ENCODE data around the gene ACOXL. TPM values are rescaled to one million over a fixed set of nuclear protein-coding genes. Genes with fewer than 3 reads are reported as not detected.

The ACOXL gene
- total and polyA plus RNA-seq, 4 donors: 0.13 TPM; not detected in 3

DNA sequence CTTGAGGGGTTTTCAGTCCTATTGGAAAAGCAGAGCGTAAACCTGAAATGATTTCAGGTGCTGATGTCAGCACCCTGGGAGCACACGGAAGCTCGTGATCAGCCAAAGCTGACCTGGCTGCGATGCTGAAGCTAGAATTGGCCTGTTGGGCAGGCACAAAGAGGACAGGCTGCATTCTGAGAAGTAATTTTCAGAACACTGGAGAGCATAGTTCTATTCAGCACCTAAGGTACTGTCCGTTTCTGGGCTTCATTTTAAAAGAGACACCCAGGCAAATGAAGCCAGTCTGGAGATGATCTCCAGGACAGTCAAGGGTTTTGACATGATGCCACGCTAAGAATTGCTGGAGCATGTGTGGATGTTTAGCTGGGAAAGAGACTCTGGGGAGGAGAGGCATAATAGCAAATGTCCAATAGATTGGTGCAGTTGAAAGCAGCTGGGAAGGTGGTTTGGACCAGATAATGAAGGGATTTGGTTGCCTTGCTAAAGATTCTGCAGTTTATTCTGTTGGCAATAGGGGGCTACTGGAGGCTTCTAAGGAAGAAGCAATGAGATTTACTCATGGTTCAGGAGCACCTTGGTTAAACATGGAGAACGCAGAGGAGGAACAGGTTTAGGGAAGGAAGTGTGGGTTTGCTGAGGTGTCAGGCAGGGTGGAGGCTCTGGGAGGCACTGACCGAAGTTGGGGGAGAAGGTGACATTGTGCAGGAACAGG is 86.6 kb downstream of the ACOXL start:
- Histone ChIP-seq H3K9me3 (ENCODE audit: control insufficient read depth, low read length) (no peaks in the 10 kb centered on the region), H3K4me3 (ENCODE audit: low read length in 2 of 2) (no peak overlapping the region), H3K4me1 (ENCODE audit: control insufficient read depth in 1 of 2, insufficient read depth in 2 of 2, low read length in 2 of 2) (no peaks in the 10 kb centered on the region), H3K27ac (ENCODE audit: low read depth in 1 of 2, low read length in 2 of 2) (no peak overlapping the region), H3K27me3 (ENCODE audit: control insufficient read depth in 1 of 2, insufficient read depth in 2 of 2, low read length in 1 of 2) (no peaks in the 10 kb centered on the region), H3K36me3 (ENCODE audit: control insufficient read depth in 1 of 2, insufficient read depth in 2 of 2, low read length in 1 of 2) (no peaks in the 10 kb centered on the region)
- WGBS, 2 donors: 78 to 79% methylated on average over 8 of the region's 8 CpGs
- no peak for ATAC-seq (ENCODE audit: low FRiP score)
- intact Hi-C loops (cut with DNase I): loop anchor here in 1 of 2 donors (10.0 kb wide), 1 partner anchor 296 kb away; no protein-coding TSS in a partner anchor
- no peak for DNase-seq

DNA sequence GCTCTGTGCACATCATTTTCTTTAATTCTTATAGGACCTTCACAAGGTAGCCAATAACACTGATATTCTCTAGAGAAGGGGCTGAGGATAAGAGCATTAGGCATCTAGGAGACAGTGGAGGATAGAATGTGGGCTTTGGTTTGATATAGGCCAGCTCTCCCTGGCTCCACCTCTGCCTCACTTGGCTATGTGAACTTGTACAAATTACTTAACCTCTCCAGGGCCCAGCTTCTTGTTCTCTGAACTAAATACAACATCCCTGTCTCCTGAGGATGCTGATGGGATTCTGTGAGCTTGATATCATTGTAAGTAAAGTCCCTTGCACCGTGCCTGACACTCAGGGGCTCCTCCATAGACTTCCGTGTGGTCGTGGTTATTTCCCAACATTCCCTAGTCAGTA is 87.3 kb downstream of the ACOXL start:
- Histone ChIP-seq H3K4me3 (ENCODE audit: low read length in 2 of 2) (no peak overlapping the region), H3K9me3 (ENCODE audit: control insufficient read depth, low read length) (no peaks in the 10 kb centered on the region), H3K27me3 (ENCODE audit: control insufficient read depth in 1 of 2, insufficient read depth in 2 of 2, low read length in 1 of 2) (no peaks in the 10 kb centered on the region), H3K27ac (ENCODE audit: low read depth in 1 of 2, low read length in 2 of 2) (no peak overlapping the region), H3K36me3 (ENCODE audit: control insufficient read depth in 1 of 2, insufficient read depth in 2 of 2, low read length in 1 of 2) (no peaks in the 10 kb centered on the region), H3K4me1 (ENCODE audit: control insufficient read depth in 1 of 2, insufficient read depth in 2 of 2, low read length in 2 of 2) (no peaks in the 10 kb centered on the region)
- 81 to 91% methylated on average over 3 of the region's 3 CpGs for WGBS, 2 donors
- intact Hi-C loops (cut with DNase I): loop anchor here in 1 of 2 donors (10.0 kb wide), 1 partner anchor 295 kb away; no protein-coding TSS in a partner anchor
- no peak for ATAC-seq (ENCODE audit: low FRiP score)
- no peak for DNase-seq

- Histone ChIP-seq H3K4me3 (ENCODE audit: low read length in 2 of 2) (no peak overlapping the region), H3K27ac (ENCODE audit: low read depth in 1 of 2, low read length in 2 of 2) (no peak overlapping the region), H3K27me3 (ENCODE audit: control insufficient read depth in 1 of 2, insufficient read depth in 2 of 2, low read length in 1 of 2) (no peaks in the 10 kb centered on the region), H3K36me3 (ENCODE audit: control insufficient read depth in 1 of 2, insufficient read depth in 2 of 2, low read length in 1 of 2) (no peaks in the 10 kb centered on the region), H3K4me1 (ENCODE audit: control insufficient read depth in 1 of 2, insufficient read depth in 2 of 2, low read length in 2 of 2) (no peaks in the 10 kb centered on the region), H3K9me3 (ENCODE audit: control insufficient read depth, low read length) (peaks cover 2% of the 10 kb centered on the region)
- ATAC-seq (ENCODE audit: low FRiP score) (no peak), DNase-seq (no peak)
- intact Hi-C loops (cut with DNase I): no loop called here
- 69 to 71% methylated on average over 2 of the region's 2 CpGs for WGBS, 2 donors
These were observed 87.8 kb downstream of the ACOXL start for GRCh38 chr2:110820128-110820527.

DNA sequence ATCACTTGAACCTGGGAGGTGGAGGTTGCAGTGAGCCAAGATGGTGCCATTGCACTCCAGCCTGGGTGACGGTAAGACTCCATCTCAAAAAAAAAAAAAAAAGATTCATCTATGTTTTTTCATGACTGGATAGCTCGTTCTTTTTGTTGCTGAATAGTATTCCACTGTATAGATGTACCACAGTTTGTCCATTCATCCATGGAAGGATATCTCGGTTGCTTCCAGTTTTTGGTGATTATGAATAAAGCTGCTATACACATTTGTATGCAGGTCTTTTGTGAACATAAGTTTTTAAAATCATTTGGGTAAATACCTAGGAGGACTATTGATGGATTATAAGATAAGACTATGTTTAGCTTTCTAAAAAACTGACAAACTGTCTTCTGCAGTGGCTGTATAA is 90.8 kb downstream of the ACOXL start:
- Histone ChIP-seq H3K27me3 (ENCODE audit: control insufficient read depth in 1 of 2, insufficient read depth in 2 of 2, low read length in 1 of 2) (no peaks in the 10 kb centered on the region), H3K9me3 (ENCODE audit: control insufficient read depth, low read length) (peaks cover 2% of the 10 kb centered on the region), H3K4me3 (ENCODE audit: low read length in 2 of 2) (no peak overlapping the region), H3K27ac (ENCODE audit: low read depth in 1 of 2, low read length in 2 of 2) (no peak overlapping the region), H3K4me1 (ENCODE audit: control insufficient read depth in 1 of 2, insufficient read depth in 2 of 2, low read length in 2 of 2) (no peaks in the 10 kb centered on the region), H3K36me3 (ENCODE audit: control insufficient read depth in 1 of 2, insufficient read depth in 2 of 2, low read length in 1 of 2) (no peaks in the 10 kb centered on the region)
- intact Hi-C loops (cut with DNase I): no loop called here
- no peak for ATAC-seq (ENCODE audit: low FRiP score)
- DNase-seq: no peak
- 95 to 98% methylated on average over 3 of the region's 3 CpGs for WGBS, 2 donors

- ATAC-seq (ENCODE audit: low FRiP score): no peak
- intact Hi-C loops (cut with DNase I): no loop called here
- H3K9me3 ChIP-seq (ENCODE audit: control insufficient read depth, low read length): peaks cover 2% of the 10 kb centered on the region
These were observed 95.1 kb downstream of the ACOXL start for GRCh38 chr2:110827511-110827910.

DNA sequence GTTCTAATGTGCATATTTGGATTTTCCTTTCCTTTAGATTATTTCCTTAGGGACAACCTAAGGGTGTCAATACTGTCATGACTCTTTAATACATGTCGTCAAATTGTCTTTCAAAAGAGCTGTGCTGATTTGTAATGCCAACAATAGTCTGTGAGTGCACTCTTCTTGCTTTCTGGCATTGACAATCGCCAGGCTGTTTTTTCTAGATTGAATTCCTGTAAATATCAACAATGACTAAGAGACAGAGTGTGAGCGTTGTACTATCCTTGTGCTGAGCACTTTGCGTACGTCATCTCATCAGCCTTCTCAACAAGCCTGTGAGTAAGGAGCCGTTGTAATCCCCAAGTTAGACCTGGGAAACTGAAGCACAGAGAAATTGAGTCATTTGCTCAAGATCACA is 96.0 kb downstream of the ACOXL start:
- 79 to 85% methylated on average over 6 of the region's 6 CpGs for WGBS, 2 donors
- no peak for ATAC-seq (ENCODE audit: low FRiP score)

More at GRCh38 chr2:110827511-110827910, 95.1 kb downstream of the ACOXL start:
- Histone ChIP-seq H3K27ac (ENCODE audit: low read depth in 1 of 2, low read length in 2 of 2) (no peak overlapping the region), H3K4me1 (ENCODE audit: control insufficient read depth in 1 of 2, insufficient read depth in 2 of 2, low read length in 2 of 2) (no peaks in the 10 kb centered on the region), H3K4me3 (ENCODE audit: low read length in 2 of 2) (no peak overlapping the region), H3K36me3 (ENCODE audit: control insufficient read depth in 1 of 2, insufficient read depth in 2 of 2, low read length in 1 of 2) (no peaks in the 10 kb centered on the region), H3K27me3 (ENCODE audit: control insufficient read depth in 1 of 2, insufficient read depth in 2 of 2, low read length in 1 of 2) (no peaks in the 10 kb centered on the region)
- DNase-seq: no peak

DNA sequence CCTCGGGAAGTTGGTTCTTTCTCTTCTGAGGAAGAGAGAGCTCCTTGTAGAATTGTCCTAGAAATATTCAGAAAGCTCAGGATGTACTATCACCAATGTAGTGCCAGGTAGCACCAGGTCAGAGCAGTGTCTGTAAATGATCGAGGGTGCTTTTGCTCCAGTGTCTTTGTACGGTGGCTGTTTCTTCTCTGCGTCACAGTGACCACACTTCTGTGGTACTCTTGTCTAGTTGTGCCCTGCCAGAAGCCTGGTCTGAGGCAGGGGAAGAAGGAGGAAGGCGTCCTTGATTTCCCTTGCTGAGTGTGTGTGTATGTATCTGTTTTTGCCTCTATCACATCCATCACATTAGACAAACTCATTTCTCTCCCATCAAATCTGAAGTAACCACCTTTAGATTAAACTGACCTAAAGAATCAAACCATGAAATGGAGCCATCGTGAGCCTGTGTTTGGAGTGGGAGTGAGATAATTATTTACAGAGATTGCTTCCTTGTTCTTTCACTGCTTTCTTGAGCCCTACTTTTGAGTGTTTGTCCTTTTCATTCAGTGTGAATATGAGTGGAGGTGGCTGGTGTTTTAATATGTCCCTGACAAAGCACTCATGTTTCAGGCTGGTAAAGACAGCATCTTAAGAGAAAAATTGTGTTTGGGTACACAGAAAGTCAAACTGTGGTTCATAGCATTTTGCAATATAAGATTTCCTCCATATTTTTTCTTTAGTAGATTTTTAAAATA is 97.2 kb downstream of the ACOXL start:
- peaks cover 2% of the 10 kb centered on the region for H3K9me3 ChIP-seq (ENCODE audit: control insufficient read depth, low read length)
- no peak overlapping the region for H3K27ac ChIP-seq (ENCODE audit: low read depth in 1 of 2, low read length in 2 of 2)
- ATAC-seq (ENCODE audit: low FRiP score) (no peak), DNase-seq (no peak)
- H3K27me3 ChIP-seq (ENCODE audit: control insufficient read depth in 1 of 2, insufficient read depth in 2 of 2, low read length in 1 of 2): no peaks in the 10 kb centered on the region
- intact Hi-C loops (cut with DNase I): no loop called here
- no peak overlapping the region for H3K4me3 ChIP-seq (ENCODE audit: low read length in 2 of 2)
- 79 to 85% methylated on average over 6 of the region's 6 CpGs for WGBS, 2 donors
- no peaks in the 10 kb centered on the region for H3K36me3 ChIP-seq (ENCODE audit: control insufficient read depth in 1 of 2, insufficient read depth in 2 of 2, low read length in 1 of 2)
- H3K4me1 ChIP-seq (ENCODE audit: control insufficient read depth in 1 of 2, insufficient read depth in 2 of 2, low read length in 2 of 2): no peaks in the 10 kb centered on the region

More for the DNA sequence above, 96.0 kb downstream of the ACOXL start:
- Histone ChIP-seq H3K4me3 (ENCODE audit: low read length in 2 of 2) (no peak overlapping the region), H3K27me3 (ENCODE audit: control insufficient read depth in 1 of 2, insufficient read depth in 2 of 2, low read length in 1 of 2) (no peaks in the 10 kb centered on the region), H3K4me1 (ENCODE audit: control insufficient read depth in 1 of 2, insufficient read depth in 2 of 2, low read length in 2 of 2) (no peaks in the 10 kb centered on the region), H3K9me3 (ENCODE audit: control insufficient read depth, low read length) (peaks cover 2% of the 10 kb centered on the region), H3K36me3 (ENCODE audit: control insufficient read depth in 1 of 2, insufficient read depth in 2 of 2, low read length in 1 of 2) (no peaks in the 10 kb centered on the region), H3K27ac (ENCODE audit: low read depth in 1 of 2, low read length in 2 of 2) (no peak overlapping the region)
- intact Hi-C loops (cut with DNase I): no loop called here
- no peak for DNase-seq

DNA sequence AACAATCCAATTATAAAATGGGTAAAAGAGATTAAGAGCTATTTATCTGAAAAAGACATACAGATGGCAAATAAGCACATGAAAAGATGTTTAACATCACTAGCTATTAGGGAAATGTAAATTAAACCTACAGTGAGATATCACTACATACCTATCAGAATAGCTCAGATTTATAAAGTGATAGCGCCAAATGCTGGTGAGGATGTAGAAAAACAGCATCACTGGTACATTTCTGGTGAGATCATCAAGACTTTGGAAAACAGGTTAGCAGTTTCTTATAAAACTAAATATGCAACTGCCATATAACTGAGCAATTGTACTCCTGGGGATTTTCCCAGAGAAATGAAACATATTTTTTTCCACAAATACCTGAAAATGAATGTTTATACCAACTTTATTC is 100.4 kb downstream of the ACOXL start:
- WGBS, 2 donors: 79 to 91% methylated on average over 1 of the region's 1 CpG
- no peaks in the 10 kb centered on the region for H3K27me3 ChIP-seq (ENCODE audit: control insufficient read depth in 1 of 2, insufficient read depth in 2 of 2, low read length in 1 of 2)
- ATAC-seq (ENCODE audit: low FRiP score): no peak
- DNase-seq: no peak
- H3K9me3 ChIP-seq (ENCODE audit: control insufficient read depth, low read length): no peaks in the 10 kb centered on the region
- no peaks in the 10 kb centered on the region for H3K4me1 ChIP-seq (ENCODE audit: control insufficient read depth in 1 of 2, insufficient read depth in 2 of 2, low read length in 2 of 2)
- no peak overlapping the region for H3K4me3 ChIP-seq (ENCODE audit: low read length in 2 of 2)
- H3K36me3 ChIP-seq (ENCODE audit: control insufficient read depth in 1 of 2, insufficient read depth in 2 of 2, low read length in 1 of 2): no peaks in the 10 kb centered on the region
- H3K27ac ChIP-seq (ENCODE audit: low read depth in 1 of 2, low read length in 2 of 2): no peak overlapping the region
- intact Hi-C loops (cut with DNase I): no loop called here
